Right kidney (tissue), 1 donor: ENCODE data around the gene CP.
"Not testable (repeated sequence)": the region's sequence is repeated elsewhere in the genome, so short reads cannot be mapped to it uniquely, and the experiment has no call there.

Experiments
- DNase-seq: peaks from one replicate; pipeline ENCODE4 v3.0.0-alpha.2; 2016

CP gene

GRCh38 chr3:149227591-149228268 is 6.1 kb upstream of the CP start:
- no peak for DNase-seq

DNA sequence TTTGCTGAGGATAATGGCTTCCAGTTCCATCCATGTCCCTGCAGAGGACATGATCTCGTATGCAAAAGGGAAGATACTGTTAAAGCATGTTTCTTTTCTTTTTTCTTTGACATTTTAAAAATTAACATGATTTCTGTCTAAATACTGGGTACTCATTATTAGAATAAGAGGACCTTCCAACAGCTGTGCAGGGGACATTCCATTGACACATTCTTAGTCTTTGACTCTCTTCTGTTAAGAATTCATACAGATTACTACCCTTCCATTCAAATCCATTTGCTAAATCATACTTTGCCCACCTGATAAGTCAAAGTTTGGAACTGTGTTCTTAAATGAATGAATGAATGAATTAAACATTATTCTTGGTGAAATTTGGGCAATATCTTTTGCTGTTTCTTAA is 5.1 kb upstream of the CP start:
- no peak for DNase-seq

DNA sequence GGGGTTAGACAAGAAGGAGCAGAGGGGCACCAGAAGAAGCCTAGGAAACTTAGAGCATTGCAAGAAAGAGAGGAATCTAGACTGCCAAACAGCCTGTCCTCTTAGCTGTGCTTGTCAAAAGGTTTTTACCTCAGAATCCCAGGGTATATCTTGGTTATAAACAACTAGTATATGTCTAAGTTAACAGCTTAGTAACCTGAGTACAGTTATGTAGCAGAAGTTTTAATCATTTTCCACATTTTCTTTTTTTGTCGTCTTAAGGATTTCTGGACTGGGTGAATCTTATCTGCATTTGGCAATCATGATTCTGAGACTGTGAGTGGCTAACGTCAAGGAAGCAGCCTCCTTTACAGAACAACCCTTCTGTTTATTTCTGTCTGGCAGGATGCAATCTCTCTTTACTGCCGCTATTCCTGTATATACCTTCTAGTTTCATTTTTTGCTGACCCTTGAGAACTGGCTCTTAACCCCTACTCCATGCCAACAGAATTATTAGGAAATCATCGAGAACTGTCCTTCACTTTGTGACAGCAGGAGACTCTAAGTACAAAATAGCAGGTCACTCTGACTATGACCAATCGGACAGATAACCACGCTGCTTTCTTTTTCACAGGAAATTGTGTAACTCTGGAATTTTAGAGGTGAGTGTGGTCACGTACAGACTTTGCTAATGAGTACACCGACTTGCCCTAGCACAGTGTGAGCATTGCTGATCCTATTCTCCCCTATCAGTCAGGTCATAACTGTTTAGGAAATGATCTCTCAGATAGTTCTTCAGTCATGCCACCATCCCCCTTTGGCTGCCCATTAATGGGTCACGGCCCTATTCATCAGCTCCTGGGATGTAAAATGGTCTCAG is 3.3 kb upstream of the CP start:
- DNase-seq = no peak

DNA sequence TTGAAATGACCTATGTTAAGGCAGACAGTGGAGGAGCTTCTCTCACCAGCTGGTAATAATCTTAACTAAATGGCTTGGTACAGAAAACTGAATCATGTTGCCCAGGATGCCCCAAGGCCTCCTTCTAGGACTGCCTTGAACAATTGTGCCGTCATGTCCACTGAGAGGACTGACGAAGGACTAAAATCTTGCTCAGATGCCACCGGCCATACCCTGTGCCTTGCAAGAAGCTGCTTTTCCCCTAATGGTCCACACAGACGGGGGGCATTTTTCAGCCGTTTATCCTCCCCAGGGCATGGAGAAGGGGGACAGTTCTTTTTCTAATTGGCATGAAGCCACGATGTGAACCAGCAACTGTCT is 1.8 kb upstream of the CP start:
- no peak for DNase-seq

DNA sequence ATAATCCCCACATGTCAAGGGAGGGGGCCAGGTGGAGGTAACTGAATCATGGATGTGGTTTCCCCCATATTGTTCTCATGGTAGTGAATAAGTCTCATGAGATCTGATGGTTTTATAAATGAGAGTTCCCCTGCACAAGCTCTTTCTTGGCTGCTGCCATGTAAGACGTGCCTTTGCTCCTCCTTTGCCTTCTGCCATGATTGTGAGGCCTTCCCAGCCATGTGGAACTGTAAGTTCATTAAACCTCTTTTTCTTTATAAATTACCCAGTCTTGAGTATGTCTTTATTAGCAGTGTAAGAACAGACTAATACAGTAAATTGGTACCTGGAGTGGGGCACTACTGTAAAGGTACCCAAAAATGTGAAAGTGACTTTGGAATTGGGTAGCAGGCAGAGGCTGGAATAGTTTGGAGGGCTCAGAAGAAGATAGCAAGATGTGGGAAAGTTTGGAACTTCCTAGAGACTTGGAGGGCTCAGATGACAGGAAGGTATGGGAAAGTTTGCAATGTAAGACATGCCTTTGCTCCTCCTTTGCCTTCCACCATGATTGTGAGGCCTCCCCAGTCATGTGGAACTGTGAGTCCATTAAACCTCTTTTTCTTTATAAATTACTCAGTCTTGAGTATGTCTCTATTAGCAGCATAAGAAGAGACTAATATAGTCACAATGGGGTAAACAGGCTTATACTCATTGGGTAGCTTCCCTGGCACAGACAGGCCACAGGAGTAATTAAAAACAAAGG is 2.1 kb downstream of the CP start:
- DNase-seq = not testable (repeated sequence)

DNA sequence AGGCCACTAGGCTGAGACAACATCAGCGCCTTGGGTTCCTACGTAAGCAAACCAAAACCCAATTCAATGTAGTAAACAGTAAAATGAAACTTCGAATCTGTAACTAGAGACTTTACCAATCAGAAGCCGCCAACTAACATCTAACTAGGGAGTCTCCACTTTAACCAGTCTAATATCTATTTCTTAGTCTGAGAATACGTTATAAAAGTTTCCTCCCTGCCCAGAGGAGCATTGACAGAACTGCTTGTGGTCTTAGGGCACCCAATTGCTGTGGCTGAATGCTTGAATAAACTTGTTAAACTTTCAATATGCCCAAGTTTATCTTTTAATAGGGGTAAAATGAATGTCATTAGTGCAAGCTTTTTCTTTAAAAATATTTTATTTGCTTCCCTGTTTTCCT is 4.3 kb downstream of the CP start:
- no peak for DNase-seq

- no peak for DNase-seq
These were observed 5.3 kb downstream of the CP start for GRCh38 chr3:149216193-149216869.

- no peak for DNase-seq
These were observed 6.1 kb downstream of the CP start for GRCh38 chr3:149215515-149215914.

DNA sequence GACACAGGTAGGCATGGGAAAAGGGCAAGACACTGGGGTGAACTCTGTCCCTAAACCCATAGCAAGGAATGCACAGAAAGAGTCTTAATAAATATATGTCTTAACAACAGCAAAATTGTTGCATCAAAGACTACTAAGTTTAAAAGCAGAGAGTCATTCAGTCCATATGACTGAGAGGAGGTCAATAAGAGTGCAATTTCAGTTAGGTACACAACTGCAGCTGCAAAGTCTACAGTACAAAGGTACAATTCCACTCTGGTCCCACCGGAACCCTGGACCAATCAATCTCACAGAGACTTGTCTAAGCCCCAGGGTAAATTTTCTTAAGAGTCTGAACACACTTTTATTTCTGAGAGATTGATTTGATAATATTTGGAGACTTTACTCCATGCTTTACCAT is 6.9 kb downstream of the CP start:
- DNase-seq = no peak

DNA sequence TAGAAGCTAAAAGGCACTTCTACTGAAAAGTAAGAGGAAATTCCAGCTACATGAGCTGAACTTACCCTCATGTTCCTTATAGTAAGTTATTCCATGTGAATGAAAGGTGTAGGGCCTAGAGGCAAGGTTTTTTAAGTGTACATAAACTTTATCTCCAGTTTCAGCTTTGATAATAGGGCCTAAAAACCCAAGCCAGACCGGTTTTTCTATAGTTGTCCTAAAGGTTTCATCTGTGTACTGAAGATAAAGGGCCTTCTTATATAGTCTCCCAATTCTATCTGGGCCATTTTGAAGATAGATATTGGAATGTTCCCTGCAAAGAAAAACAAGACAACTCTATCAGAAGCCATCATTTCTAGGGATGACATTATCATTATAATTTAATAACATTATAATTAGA is 9.2 kb downstream of the CP start:
- no peak for DNase-seq

GRCh38 chr3:149209431-149209830 is 12.2 kb downstream of the CP start:
- DNase-seq = no peak

- DNase-seq = no peak
These were observed 14.2 kb downstream of the CP start for GRCh38 chr3:149207475-149207874.

DNA sequence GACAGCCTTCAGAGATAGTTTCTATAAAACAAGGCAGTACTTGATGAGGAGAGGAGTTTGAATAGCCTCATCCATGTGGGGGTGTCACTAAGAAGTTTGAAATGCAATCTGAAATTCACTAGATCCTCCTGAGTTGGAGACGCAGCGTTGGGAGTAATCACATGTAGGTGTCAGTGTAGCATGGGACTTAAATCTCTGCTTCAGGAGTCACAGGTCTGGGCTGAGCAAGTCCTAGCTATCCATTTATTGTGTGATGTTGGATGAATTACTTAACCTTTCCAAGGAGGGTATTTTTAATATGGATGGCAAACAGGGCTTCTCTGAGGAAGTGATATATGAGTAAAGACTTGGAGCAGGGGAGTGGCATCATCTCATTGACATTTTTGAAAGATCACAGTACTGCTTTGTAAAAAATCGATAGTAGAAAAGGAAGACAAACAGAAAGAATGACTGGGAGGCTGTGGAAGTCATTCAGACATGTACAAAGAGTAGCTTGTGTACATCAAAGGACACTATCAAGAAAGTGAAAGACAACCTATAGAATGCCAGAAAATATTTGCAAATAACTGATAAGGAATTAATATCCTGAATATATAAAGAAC is 17.1 kb downstream of the CP start:
- DNase-seq = no peak

GRCh38 chr3:149203758-149204157 is 17.9 kb downstream of the CP start:
- no peak for DNase-seq

DNA sequence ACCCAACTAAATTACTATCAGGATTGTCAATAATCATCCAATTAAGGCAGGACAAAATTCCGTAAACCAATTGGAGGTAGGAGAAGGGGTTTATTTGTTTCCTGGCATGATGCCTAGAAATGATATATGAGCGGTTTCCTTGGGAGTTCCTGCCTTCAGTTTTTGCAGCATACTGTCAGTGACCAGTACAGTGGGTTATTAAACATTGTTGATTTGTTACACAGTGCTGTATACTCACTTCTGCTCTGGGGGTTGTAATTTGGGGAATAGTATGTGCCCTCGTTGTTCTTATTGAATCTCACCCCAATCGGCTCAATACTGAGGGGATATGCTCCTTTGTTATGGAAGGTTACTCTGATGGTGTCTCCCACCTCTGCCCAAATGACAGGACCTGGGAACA is 22.2 kb downstream of the CP start:
- no peak for DNase-seq

GRCh38 chr3:149198611-149199010 is 23.0 kb downstream of the CP start:
- no peak for DNase-seq

GRCh38 chr3:149197669-149198068 is 24.0 kb downstream of the CP start:
- DNase-seq = no peak

- DNase-seq = not testable (repeated sequence)
These were observed 24.6 kb downstream of the CP start for GRCh38 chr3:149196805-149197592.

DNA sequence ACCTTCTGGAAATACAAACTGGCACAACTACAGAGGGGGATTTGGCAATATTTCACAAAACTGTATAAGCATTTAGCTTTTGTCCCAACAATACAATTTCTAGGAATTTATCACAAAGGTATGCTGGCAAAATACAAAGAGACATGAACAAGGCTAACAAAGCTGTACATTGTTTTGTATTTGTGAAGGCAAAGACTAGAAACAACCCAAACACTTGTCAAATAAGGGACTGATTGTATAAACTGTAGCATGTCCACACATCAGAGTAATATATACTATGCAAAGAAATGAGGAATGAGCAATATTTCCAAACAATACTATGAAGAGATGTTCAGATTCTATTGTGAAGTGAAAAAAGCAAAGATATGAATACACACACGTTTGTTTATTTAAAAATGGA is 26.4 kb downstream of the CP start:
- no peak for DNase-seq

GRCh38 chr3:149188494-149188893 is 33.1 kb downstream of the CP start:
- no peak for DNase-seq

- no peak for DNase-seq
These were observed 34.9 kb downstream of the CP start for GRCh38 chr3:149186721-149187120.

- DNase-seq = no peak
These were observed 35.4 kb downstream of the CP start for GRCh38 chr3:149186219-149186618.
